Measurements from ENCODE around the gene PAWR. TPM values are rescaled to one million over a fixed set of nuclear protein-coding genes. Genes with fewer than 3 reads are reported as not detected.

Gene PAWR
- total and polyA plus RNA-seq, 2 donors (not counting 3 experiments of a cell fraction or from before 2014, with no cell fraction given), result 18.3 to 154 TPM

- Histone ChIP-seq H3K9me1 (replicated peaks; ENCODE audit: control insufficient read depth, extremely low read depth, insufficient read depth, low read length) (no peaks in the 10 kb centered on the region), H3K4me3 (replicated peaks in 1 of 3; ENCODE audit: insufficient read depth in 1 of 3, low read depth in 1 of 3, low read length in 3 of 3) (no peak overlapping the region), H3K79me2 (ENCODE audit: control insufficient read depth, insufficient read depth, low read length) (peaks cover 98% of the 10 kb centered on the region), H4K20me1 (replicated peaks; ENCODE audit: control insufficient read depth, extremely low read depth, insufficient read depth, low read length) (peaks cover 4% of the 10 kb centered on the region), H3K4me1 (ENCODE audit: control insufficient read depth, extremely low read depth, insufficient read depth, low read length) (peaks cover 8% of the 10 kb centered on the region), H3K36me3 (ENCODE audit: control insufficient read depth in 2 of 2, extremely low read depth in 1 of 2, insufficient read depth in 2 of 2, low read length in 2 of 2) (no peaks in the 10 kb centered on the region), H3K9me3 (replicated peaks; ENCODE audit: control insufficient read depth, insufficient read depth, low read length) (no peaks in the 10 kb centered on the region), H3K27ac (ENCODE audit: insufficient read depth, low read depth, low read length) (no peak overlapping the region), H3K9ac (replicated peaks; ENCODE audit: extremely low read depth, insufficient read depth, low read length) (no peak overlapping the region), H3K27me3 (ENCODE audit: control insufficient read depth in 2 of 2, insufficient read depth in 2 of 2, low read length in 2 of 2) (no peaks in the 10 kb centered on the region), H2AFZ (ENCODE audit: low read depth, low read length) (no peak overlapping the region), H3K4me2 (ENCODE audit: insufficient read depth, low read length) (no peak overlapping the region)
- no peak for FAIRE-seq
- TF ChIP-seq EZH2 (IDR thresholded peaks at IDR 0.05; ENCODE audit: borderline replicate concordance, low read depth, low read length, severe bottlenecking) (no peak), MYC (IDR thresholded peaks at IDR 0.05; ENCODE audit: low read depth, low read length) (no peak), POLR2A (IDR thresholded peaks at IDR 0.05; ENCODE audit: low read depth, low read length) (no peak), FOS (IDR thresholded peaks at IDR 0.05; ENCODE audit: borderline replicate concordance, insufficient read depth, low read length) (no peak), POLR2AphosphoS5 (IDR thresholded peaks at IDR 0.05; ENCODE audit: insufficient read depth, low read depth, low read length) (no peak), MAX (IDR thresholded peaks at IDR 0.05; ENCODE audit: insufficient read depth, insufficient read length) (no peak), GATA2 (IDR thresholded peaks at IDR 0.05; ENCODE audit: insufficient read depth, insufficient read length, low read depth, low read length) (no peak), JUN (IDR thresholded peaks at IDR 0.05; ENCODE audit: borderline replicate concordance, insufficient read depth, insufficient read length, low read depth) (no peak)
- TF ChIP-seq, protein P1, sequence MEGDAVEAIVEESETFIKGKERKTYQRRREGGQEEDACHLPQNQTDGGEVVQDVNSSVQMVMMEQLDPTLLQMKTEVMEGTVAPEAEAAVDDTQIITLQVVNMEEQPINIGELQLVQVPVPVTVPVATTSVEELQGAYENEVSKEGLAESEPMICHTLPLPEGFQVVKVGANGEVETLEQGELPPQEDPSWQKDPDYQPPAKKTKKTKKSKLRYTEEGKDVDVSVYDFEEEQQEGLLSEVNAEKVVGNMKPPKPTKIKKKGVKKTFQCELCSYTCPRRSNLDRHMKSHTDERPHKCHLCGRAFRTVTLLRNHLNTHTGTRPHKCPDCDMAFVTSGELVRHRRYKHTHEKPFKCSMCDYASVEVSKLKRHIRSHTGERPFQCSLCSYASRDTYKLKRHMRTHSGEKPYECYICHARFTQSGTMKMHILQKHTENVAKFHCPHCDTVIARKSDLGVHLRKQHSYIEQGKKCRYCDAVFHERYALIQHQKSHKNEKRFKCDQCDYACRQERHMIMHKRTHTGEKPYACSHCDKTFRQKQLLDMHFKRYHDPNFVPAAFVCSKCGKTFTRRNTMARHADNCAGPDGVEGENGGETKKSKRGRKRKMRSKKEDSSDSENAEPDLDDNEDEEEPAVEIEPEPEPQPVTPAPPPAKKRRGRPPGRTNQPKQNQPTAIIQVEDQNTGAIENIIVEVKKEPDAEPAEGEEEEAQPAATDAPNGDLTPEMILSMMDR (IDR thresholded peaks at IDR 0.05; ENCODE audit: extremely low read depth in 1 of 2, insufficient read depth in 1 of 2, low read depth in 1 of 2, low read length in 2 of 2), result no peak
- intact Hi-C loops (cut with micrococcal nuclease) (no loop called here), dilution Hi-C loops (cut with MboI; ENCODE audit: extremely low pct_ligation_motif_present, low sequenced_read_pairs) (no loop called here)
- DNase-seq (ENCODE audit: low read depth, low spot score), result no peak
- ChIA-PET CTCF (no interaction called here), POLR2A (no interaction called here)
- no TSS peak for BruUV-seq (replicated peaks)
These were observed 32.5 kb downstream of the PAWR start for GRCh38 chr12:79658221-79658620.

All from endothelial cell of umbilical vein (primary cell).